ENCODE measurements around the gene MZT2A.
"Not testable (repeated sequence)": the region's sequence is repeated elsewhere in the genome, so short reads cannot be mapped to it uniquely, and the experiment has no call there.

The MZT2A gene

DNA sequence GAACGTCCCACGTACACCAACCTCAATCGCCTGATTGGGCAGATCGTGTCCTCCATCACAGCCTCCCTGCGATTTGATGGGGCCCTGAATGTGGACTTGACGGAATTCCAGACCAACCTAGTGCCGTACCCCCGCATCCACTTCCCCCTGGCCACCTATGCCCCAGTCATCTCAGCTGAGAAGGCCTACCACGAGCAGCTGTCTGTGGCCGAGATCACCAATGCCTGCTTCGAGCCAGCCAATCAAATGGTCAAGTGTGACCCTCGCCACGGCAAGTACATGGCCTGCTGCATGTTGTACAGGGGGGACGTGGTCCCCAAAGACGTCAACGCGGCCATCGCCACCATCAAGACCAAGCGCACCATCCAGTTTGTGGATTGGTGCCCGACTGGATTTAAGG is 11.8 kb downstream of the MZT2A start:
- H3K9me3 ChIP-seq (ENCODE audit: low read depth, low read length); H3K36me3 ChIP-seq (ENCODE audit: insufficient read depth, low read length); DNase-seq (ENCODE audit: low read depth, low spot score); H3K27ac ChIP-seq; H3K9ac ChIP-seq (ENCODE audit: insufficient read length); H3K4me3 ChIP-seq: not testable (repeated sequence)

GRCh38 chr2:131478850-131479461 is 13.2 kb downstream of the MZT2A start:
- not testable (repeated sequence) for H3K4me3 ChIP-seq; H3K9ac ChIP-seq (ENCODE audit: insufficient read length); H3K36me3 ChIP-seq (ENCODE audit: insufficient read depth, low read length); H3K9me3 ChIP-seq (ENCODE audit: low read depth, low read length); H3K27ac ChIP-seq; DNase-seq (ENCODE audit: low read depth, low spot score)

- not testable (repeated sequence) for H3K27ac ChIP-seq; H3K4me3 ChIP-seq; H3K9me3 ChIP-seq (ENCODE audit: low read depth, low read length); H3K36me3 ChIP-seq (ENCODE audit: insufficient read depth, low read length); DNase-seq (ENCODE audit: low read depth, low spot score); H3K9ac ChIP-seq (ENCODE audit: insufficient read length)
Measured at GRCh38 chr2:131478074-131478849, 13.9 kb downstream of the MZT2A start.

DNA sequence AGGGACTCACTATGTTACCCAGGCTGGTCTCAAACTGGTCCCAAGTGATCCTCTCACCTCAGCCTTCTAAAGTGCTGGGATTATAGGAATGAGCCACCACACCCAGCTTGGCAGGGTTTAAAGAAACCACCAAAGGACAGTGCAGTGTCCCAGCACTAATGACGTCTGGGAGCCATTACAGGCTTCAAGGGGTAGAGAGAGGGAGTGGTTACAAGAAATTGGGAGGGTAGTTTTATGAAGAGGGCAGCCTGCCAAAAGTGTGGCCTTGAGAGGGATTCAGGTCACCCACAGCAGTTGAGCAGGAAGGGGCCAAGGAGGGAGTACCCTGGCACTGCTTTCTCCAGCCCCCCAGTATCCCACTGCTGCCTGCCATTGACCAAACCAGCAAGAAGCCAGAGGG is 15.0 kb downstream of the MZT2A start:
- not testable (repeated sequence) for DNase-seq (ENCODE audit: low read depth, low spot score); H3K36me3 ChIP-seq (ENCODE audit: insufficient read depth, low read length); H3K9ac ChIP-seq (ENCODE audit: insufficient read length); H3K4me3 ChIP-seq; H3K9me3 ChIP-seq (ENCODE audit: low read depth, low read length); H3K27ac ChIP-seq

DNA sequence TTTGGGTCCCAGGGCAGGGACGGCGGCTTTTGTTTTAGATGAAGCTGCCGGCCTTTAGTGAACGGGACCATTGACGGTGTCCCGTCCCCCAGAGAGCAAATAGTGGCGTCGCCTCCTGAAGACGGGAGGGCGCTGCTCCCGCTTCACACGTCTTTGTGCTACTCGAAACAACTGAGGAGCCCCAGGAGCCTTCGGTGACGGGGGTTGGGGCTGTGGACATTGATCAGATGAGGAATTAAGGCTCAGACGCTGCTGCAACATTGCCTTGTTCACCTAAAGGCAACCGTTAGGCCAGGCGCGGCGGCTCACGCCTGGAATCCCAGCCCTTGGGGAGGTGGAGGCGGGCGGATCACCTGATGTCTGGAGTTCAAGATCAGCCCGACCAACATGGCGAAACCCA is 15.8 kb downstream of the MZT2A start:
- not testable (repeated sequence) for H3K9me3 ChIP-seq (ENCODE audit: low read depth, low read length); H3K9ac ChIP-seq (ENCODE audit: insufficient read length); H3K4me3 ChIP-seq; H3K27ac ChIP-seq; DNase-seq (ENCODE audit: low read depth, low spot score); H3K36me3 ChIP-seq (ENCODE audit: insufficient read depth, low read length)

DNA sequence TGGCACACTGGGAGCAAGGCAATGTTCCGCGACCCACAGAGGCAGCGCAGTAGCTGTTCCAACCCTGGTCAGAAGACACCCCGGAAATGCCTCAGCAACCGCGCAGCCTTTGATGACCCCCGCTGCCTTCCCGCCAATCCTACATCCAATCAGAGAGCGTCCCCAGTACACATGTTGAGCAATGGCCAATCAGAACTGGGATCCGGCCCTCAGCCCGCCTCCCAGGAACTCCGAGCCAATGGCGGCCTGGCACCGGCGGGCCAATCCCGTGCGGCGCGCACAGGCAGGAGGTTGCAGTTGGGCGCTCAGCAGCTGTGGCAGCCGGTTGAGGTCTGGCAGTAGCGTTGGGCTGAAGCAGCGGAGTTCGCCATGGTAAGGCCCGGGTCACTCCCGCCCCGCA is 16.4 kb downstream of the MZT2A start, which contains the start of gene TUBA3D:
TSS of gene TUBA3D (plus strand) at position 289 of the 400 bp plus-strand sequence. CDS start at position 370, 81 bp downstream.
- H3K9me3 ChIP-seq (ENCODE audit: low read depth, low read length) = no peaks in the 10 kb centered on the region
- DNase-seq (ENCODE audit: low read depth, low spot score) = no peak
- no peak within 1 kb of the TSS for H3K9ac ChIP-seq (ENCODE audit: insufficient read length)
- H3K36me3 ChIP-seq (ENCODE audit: insufficient read depth, low read length) = no peaks in the 10 kb centered on the region
- H3K4me3 ChIP-seq = no peak within 1 kb of the TSS
- no peak within 1 kb of the TSS for H3K27ac ChIP-seq
- TF ChIP-seq EZH2 (IDR thresholded peaks at IDR 0.05) (no peak), FOXP2 (optimal IDR thresholded peaks at IDR 0.05; ENCODE audit: control extremely low read depth, extremely low read length, insufficient read depth) (no peak), POLR2AphosphoS5 (IDR thresholded peaks at IDR 0.05; ENCODE audit: borderline replicate concordance, low read depth, low read length) (no peak)

DNA sequence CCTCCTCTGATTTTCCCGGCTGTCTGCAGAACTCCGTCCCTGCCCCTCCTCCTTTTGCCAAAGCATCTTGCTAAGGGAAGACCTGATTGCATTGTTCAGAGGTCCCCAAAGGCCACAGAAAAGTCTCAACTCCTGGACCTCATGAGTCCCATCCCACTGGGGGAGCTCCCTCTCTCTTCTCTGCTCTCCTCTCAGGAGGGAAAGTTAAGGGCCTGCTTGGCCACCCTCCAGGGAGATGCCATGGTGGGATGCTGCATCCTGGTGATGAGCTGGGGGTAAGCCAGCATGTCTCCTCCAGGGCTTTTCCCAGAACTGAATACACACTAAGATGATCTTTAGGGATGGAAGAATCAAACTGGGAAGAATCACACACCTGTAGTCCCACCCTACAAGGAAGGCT is 18.9 kb downstream of the MZT2A start:
- not testable (repeated sequence) for H3K9ac ChIP-seq (ENCODE audit: insufficient read length); DNase-seq (ENCODE audit: low read depth, low spot score); H3K9me3 ChIP-seq (ENCODE audit: low read depth, low read length); H3K36me3 ChIP-seq (ENCODE audit: insufficient read depth, low read length); H3K27ac ChIP-seq; H3K4me3 ChIP-seq

GRCh38 chr2:131471624-131472023 is 20.6 kb downstream of the MZT2A start:
- H3K9ac ChIP-seq (ENCODE audit: insufficient read length); H3K27ac ChIP-seq; DNase-seq (ENCODE audit: low read depth, low spot score); H3K9me3 ChIP-seq (ENCODE audit: low read depth, low read length); H3K4me3 ChIP-seq; H3K36me3 ChIP-seq (ENCODE audit: insufficient read depth, low read length): not testable (repeated sequence)

DNA sequence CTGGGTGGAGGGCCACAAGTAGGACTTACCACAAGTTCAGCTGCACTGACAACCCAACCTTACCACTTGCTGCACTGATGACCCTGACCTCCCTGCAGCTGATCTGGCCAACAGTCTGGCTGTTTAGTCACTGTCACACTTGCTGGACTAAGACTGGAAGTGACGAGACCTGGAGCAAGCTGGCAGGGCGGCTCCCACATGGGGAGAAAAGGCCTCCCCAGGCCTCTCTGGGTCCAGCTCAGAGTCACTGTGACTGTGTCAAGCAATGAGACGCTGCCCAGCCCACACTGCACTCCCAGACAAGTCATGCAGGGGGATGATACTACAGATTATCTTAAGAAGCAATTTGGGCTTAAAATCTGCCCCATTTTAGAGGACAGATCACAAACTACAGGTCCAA is 21.3 kb downstream of the MZT2A start:
- H3K27ac ChIP-seq; H3K36me3 ChIP-seq (ENCODE audit: insufficient read depth, low read length); DNase-seq (ENCODE audit: low read depth, low spot score); H3K4me3 ChIP-seq; H3K9me3 ChIP-seq (ENCODE audit: low read depth, low read length); H3K9ac ChIP-seq (ENCODE audit: insufficient read length): not testable (repeated sequence)

- not testable (repeated sequence) for H3K9me3 ChIP-seq (ENCODE audit: low read depth, low read length); DNase-seq (ENCODE audit: low read depth, low spot score); H3K4me3 ChIP-seq; H3K9ac ChIP-seq (ENCODE audit: insufficient read length); H3K36me3 ChIP-seq (ENCODE audit: insufficient read depth, low read length); H3K27ac ChIP-seq
Measured at GRCh38 chr2:131467722-131468121, 24.5 kb downstream of the MZT2A start.

- not testable (repeated sequence) for H3K9ac ChIP-seq (ENCODE audit: insufficient read length); H3K4me3 ChIP-seq; DNase-seq (ENCODE audit: low read depth, low spot score); H3K27ac ChIP-seq; H3K9me3 ChIP-seq (ENCODE audit: low read depth, low read length); H3K36me3 ChIP-seq (ENCODE audit: insufficient read depth, low read length)
Measured at GRCh38 chr2:131454914-131455313, 37.3 kb downstream of the MZT2A start.

DNA sequence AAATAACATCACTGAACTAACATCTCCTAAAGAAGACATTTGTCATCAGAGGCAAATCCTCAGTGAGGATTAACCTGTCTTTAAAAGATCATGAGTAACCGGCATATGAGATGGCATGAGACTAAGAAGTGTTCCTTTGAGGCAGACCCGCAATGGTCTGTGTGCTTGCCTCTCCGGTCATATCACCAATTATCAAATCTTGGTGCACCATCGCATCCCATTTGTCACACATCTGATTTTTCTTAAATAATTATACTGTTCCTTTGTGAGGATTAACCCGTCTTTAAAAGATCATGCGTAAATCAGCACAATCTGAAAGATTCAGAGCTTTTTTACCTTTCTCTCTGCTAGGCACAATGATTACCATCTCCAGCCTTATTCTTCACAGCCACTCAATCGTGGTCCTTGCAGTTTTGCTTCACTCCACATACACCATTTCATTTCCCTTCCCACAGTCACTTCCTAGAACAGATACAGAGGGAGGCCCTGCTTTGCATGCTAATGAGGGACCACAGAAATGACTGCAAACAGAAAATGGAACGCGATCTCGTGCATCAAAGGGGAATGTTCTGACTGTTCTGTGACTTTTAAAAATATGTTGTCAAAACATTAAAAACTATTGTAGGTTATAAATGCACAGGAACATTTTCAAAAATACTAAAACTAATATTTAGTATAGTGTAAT is 40.8 kb downstream of the MZT2A start:
- DNase-seq (ENCODE audit: low read depth, low spot score); H3K36me3 ChIP-seq (ENCODE audit: insufficient read depth, low read length); H3K9me3 ChIP-seq (ENCODE audit: low read depth, low read length); H3K4me3 ChIP-seq; H3K27ac ChIP-seq; H3K9ac ChIP-seq (ENCODE audit: insufficient read length): not testable (repeated sequence)

GRCh38 chr2:131447981-131448380 is 44.2 kb downstream of the MZT2A start:
- not testable (repeated sequence) for DNase-seq (ENCODE audit: low read depth, low spot score); H3K9ac ChIP-seq (ENCODE audit: insufficient read length); H3K27ac ChIP-seq; H3K9me3 ChIP-seq (ENCODE audit: low read depth, low read length); H3K36me3 ChIP-seq (ENCODE audit: insufficient read depth, low read length); H3K4me3 ChIP-seq
